Measurements from ENCODE around the gene MRPL27.
A peak's percentile ranks its signal among the peaks of the same experiment; 100 is the strongest.

MRPL27 gene

DNA sequence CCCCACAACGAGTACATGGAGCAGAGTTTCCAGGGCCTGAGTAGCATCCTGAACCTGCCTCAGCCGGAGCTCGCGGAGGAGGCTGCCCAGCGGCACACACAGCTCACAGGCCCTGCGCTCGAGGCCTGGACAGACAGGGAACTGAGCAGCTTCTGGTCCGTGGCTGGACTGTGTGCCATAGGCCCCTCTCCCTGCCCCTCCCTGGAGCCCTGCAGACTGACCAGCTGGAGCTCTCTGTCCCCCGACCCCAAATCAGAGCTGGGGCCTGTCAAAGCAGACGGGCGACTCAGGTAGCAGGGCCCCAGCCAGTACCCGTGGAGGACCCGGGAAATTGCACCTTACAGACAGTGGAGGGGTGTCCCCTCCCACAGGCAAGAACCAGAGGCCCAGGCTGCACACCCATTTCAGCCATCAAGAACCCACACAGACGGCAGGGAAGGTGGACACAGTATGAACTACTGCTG is 13.0 kb downstream of the MRPL27 start:
- no peak for DNase-seq

DNA sequence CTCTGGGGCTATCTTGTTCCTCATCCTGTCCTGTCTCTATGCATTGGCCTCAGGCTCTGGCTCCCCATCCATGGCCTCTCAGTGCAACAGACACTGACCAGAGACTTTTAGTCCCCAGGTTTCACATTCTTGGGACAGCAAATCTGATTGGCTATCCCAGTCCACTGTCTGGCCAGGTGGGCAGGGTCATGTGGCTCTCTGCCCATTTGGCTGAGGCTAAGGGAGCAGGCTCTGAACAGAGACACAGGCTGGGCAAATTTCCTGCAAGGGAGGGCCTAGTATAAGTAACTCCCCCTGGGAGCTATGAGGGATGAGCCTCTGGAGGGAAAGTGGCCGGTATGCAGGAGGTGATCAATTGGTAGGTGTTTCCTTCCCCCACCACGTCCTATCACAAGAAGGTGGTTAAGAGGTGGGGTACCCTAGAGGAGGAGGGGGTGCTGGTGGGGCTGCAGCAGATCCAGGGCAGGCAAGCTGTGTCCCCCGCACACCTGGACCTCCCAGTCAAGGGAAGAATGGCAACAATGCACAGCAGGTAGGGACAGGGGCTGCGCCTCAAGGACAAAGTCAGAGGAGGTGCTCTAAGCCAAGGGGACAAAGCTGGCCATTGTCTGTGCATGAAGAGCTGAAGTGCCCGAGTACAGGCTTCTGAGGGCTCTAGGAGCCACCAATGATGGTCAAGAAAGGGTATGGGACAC is 13.8 kb downstream of the MRPL27 start:
- DNase-seq = no peak

DNA sequence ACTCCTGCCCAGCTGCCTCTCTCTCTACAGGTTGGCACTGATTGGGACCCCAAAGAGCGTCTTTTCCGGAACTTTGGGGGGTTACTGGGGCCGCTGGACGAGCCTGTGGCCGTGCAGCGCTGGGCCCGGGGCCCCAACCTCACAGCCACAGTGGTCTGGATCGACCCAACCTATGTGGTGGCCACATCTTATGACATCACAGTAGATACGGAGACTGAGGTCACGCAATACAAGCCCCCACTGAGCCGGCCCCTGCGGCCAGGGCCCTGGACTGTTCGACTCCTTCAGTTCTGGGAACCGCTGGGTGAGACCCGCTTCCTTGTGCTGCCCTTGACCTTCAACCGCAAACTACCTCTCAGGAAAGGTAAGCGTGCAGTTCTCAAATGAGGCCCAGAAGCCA is 14.8 kb downstream of the MRPL27 start:
- no peak for DNase-seq

DNA sequence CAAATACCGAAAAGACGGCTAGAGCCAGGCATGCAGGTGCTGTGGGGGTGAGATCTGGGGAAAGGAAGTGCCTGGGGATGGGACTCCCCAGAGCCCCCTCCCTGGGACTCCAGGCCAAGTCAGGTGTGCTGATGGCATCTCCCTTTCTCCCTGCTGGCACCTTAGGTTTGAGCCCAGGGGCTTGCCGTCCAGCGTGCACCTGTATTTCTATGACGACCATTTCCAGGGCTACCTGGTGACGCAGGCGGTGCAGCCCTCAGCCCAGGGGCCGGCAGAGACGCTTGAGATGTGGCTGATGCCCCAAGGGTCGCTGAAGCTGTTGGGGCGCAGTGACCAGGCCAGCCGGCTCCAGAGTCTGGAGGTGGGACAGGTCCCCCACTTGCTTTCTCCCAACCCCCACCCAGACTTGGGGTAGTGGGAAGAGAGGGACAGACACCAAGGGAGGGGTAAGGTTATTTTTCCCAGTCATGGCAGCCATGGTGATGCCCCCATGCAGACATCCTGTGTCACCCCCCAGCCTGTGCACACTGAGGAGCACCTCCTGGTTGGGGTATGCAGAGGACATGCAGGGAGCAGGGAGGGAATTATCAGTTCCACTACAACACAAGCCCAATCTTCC is 16.0 kb downstream of the MRPL27 start:
- no peak for DNase-seq

DNA sequence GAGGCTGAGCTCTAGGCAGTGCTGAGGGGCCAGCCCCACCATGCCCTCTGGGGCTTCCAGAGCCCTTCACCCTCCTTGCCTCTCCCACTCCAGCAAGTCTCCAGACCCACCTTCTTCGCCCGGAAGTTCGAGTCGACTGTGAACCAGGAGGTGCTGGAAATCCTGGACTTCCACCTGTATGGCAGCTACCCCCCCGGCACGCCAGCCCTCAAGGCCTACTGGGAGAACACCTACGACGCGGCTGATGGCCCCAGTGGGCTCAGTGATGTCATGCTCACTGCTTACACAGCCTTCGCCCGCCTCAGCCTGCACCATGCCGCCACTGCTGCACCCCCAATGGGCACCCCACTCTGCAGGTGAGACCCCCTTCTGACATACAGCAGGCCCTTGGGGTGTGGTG is 16.6 kb downstream of the MRPL27 start:
- DNase-seq = no peak

DNA sequence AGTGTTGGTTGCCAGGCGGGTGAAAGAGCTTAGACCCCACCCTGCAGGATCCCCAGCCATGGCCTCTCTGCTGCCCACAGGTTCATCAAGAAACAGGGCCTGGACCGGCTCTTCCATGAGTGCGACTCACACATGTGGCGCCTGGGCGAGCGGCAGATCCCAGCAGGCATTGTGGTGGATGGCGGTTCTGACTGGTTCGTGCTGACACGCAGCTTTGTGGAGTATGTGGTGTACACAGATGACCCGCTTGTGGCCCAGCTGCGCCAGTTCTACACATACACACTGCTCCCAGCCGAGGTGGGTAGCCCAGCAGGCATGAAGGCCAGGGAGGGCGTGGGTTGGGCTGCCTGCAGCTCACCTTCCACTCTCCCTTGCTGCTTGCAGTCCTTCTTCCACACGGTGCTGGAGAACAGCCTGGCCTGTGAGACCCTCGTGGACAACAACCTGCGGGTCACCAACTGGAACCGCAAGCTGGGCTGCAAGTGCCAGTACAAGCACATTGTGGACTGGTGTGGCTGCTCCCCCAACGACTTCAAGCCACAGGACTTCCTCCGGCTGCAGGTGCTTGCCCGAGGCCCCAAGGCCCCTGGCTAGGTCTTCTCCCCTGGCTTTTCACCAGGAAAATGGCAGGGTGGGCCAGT is 17.2 kb downstream of the MRPL27 start:
- DNase-seq = no peak

DNA sequence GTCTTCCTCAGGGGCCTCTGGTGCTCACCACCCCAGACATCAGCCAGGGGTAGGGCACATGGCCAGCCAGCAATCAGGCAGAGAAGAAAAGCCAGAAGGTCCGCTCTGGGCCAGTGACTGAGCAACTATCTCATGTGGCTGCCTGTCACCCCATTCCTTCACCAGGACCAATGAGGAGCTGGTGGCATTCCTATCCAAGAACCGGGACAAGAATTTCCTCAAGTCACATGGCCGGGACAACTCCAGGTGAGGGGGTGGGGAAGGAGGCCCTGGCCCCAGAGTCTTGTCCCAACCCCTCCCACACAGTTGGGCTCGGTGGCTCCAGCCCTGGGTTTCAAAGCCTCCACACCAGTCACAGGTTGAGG is 17.7 kb downstream of the MRPL27 start:
- no peak for DNase-seq

DNA sequence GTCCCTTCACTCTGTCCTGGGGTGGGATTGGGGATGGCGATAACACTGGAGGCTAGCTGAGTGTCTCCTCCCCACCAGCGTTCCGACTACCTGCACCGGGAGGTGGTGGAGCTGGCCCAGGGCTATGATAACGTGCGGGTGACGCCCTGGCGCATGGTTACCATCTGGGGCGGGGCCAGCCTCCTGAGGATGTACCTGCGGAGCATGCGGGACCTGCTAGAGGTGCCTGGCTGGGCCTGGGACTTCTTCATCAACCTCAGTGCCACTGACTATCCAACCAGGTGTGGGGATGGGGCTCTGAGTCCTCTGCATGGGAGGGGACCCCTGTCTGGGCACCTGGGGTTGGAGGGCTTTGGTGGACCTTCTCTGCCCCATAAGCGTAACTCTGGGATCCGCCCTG is 18.2 kb downstream of the MRPL27 start:
- DNase-seq = no peak

DNA sequence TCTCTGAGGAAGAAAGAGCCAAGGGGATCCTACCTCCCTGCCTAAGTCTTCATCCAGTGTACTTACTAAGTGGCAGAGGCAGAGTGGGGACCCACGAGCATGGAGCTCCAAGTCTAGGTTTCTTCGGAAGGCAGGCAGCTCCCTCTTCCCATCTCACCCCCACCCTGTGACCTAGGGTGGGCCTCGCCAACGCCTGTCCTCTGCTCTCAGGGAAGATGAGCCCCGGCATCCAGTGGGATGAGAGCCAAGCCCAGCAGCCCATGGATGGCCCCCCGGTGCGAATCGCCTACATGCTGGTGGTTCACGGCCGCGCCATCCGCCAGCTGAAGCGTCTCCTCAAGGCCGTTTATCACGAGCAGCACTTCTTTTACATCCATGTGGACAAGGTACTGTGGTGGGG is 18.8 kb downstream of the MRPL27 start:
- no peak for DNase-seq

DNA sequence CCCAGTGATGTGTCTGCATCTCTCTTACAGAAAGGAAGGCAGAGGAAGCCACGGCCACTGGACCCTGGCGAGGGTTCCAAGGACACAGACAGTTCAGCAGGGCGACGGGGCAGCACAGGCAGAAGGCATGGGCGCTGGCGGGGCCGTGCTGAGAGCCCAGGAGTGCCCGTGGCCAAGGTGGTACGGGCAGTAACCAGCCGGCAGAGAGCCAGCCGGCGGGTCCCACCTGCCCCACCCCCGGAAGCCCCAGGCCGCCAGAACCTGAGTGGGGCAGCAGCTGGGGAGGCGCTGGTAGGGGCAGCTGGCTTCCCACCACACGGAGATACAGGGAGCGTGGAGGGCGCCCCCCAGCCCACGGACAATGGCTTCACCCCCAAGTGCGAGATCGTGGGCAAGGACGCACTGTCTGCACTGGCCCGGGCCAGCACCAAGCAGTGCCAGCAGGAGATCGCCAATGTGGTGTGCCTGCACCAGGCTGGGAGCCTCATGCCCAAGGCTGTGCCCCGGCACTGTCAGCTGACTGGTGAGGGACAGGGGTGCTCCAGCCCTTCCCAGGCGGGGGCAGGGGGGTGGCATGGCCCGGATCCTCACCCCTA is 19.3 kb downstream of the MRPL27 start:
- no peak for DNase-seq

DNA sequence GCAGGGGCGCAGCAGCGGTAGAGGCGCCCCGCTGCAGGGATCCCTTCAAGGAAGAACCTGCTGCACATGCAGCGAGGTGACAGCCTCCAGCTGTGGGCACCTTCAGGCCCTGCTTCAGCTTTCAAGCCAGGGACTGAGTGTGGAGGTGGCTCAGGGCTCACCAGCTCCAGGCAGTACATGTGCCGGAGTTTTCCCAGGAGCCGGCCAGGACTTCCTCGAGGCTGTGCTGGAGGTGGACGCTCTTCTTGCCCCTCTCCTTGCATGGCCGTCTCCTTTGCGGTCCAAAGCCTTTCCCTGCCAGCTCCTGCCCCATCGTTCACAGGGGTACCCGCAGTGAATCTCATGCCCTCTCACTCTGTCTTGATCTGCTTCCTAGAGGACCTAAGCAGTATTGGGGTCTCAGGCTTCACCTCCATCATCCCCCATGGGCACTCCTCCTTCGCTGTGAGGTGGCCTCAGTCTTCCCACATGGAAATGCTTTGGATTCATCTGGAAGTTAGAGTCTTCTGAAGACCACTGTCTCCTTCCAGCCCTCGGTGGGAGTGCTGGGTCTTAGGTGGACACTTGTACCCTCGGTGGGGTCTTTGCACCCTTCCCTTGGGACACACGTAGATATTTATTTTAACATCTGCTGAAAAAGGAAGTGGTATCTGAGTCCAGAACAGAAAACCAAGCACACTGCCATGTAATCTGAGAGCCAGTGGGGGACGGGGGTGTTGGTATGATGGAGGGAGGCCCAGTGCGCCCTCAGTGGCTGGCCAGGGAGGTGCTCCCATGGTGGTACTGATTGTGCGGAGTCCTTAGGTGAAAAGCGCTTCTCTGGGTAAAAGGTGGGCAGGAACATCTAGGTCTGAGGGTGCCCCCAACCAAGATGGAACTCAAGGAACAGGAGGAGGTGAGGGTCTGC is 20.0 kb downstream of the MRPL27 start:
- no peak for DNase-seq

DNA sequence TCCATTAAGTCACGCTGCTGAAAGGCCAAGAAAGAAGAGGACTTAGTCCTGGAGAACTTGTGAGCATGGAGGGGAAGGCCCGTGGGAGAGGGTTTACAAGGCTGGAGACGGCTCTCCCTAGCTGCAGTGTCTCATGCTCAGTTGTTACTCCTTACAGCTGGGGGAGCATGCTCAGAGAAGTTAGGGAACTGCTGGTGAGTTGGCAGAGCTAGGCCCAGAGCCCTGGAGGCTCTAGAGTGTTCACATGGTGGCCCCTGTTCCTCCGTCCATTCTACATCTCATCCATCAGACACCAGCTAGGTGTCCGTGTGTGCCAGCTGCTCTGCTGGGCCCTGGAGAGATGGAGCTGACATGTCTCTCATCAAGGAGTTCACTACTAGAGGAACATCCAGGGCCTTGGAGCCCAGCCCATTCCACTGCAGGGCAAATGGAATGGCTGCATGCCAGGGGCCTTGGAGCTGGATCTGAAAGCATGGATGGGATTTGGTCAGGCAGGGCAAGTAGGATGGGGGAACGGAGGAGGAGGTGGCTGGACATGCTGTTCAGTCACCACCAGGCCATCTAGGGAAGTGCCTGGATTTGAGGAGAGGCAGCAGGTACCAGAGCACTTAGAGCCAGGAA is 20.8 kb downstream of the MRPL27 start:
- DNase-seq = no peak

DNA sequence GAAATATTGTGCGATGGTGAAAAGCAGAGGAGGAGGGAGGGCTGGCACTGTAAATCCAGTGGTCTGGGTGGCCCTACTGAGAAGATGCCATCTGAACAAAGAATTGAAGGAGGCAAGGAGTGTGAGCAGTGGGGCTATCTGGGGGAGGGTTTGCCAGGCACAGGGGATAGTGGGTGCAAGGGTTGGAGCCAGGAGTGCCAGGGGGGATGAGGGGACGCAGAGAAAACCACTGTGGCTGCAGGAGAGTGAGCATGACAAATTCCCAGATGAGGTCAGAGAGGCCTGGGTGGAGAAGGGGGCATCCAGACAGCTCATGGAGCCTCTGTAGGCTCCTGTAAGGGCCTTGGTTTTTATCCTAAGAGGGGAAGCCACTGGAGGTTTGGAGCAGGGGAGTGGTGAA is 22.3 kb downstream of the MRPL27 start:
- no peak for DNase-seq

DNA sequence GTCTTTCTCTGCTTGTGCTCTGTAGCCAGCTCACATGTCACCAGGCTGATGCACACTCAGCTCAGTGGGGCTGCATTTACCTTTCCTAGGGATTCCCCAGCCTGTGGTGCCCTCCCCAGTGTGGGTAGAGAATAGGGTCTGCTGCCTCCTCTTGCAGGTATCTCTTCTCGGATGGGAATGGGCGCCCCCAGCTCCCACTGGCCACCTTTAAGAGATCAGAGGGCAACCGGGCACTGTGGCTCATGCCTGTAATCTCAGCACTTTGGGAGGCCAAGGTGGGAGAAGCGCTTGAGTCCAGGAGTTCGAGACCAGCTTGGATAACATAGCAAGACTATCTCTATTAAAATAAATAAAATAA is 23.8 kb downstream of the MRPL27 start:
- DNase-seq = no peak

DNA sequence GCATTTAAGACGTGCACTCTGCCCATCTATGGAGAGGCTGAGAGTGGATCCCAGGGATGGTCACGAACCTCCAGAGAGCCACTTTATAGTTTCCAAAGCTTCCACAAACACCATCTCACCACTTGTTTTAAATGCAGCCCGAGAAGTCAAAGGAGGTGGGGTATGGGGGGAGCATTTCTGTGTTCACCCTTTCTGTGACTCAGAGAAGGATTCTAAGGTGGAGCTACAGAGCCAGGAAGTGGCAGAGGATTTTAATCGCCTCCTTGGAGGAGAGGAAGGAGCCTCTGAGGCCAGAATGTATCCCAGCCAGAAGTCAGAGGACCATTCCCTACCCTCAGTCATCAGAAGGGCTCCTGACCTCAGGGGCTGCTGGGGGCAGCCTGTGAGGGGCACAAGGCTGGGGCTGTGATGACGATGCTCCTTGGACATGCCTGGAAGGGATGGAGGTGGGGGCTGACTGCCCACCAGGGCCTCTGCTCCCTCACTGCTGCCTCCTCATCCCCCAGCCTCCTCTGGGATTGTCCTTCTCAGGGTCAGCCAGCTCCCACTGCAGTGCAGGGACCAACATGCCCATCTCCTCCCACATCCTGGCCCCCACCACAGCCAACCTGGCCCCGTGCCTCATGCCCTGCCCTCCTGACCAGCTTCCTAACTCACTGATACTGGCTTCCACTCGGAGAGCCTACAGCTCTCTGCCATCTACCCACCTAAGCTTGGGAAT is 24.3 kb downstream of the MRPL27 start:
- no peak for DNase-seq

DNA sequence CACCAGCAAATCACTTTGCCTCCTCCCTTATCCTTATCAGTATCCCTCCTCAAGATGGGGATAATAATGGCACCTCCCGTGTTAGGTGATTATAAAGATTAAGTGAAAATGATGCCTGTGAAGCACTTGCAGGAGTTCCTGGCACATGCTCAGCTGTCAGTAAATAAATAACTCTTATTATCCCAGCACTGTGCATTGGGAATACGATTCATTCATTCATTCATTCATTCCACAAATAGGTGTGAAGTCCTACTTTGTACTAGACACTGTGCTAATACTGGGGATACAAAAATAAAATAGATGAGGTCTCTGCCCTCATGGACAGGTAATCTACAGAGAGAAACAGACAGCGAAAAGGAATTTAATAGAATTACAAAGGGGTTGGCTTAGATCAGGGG is 25.1 kb downstream of the MRPL27 start:
- DNase-seq = no peak

DNA sequence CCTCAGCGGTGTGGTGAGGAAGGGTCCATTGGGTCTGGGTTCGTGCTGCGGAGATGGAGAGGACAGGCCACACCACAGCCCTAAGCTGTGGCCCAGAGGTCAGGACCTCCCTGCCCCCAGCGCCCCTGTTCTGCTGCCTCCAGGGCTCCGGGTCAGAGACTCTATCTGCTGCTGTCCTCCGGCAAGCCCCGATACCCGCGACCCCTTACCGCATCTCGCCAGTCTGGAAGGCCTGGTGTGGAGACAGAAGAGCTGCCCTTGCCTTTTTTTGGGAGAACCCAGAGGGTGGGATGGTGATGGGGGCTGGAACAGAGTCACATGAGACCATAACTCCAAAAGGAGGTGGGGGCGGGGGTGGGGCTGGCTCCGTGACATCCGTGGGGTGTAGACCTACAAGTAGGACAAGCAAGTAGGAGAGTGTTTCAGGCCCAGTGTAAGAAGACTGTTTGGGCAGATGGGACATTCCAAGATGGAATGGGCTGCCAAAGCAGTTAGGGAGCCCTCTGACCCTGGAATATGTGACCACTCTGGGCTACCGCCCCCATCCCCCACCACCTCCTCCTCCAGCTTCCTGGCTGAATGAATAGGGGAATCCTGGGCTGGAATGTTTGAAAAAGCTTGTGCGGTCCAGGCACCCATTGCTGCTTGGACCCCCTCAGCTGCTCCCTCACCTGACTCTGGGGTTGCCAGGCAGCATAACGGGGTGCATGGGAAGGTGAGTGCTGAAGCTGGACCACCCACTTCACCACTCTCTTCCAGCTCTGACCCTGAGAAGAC is 25.7 kb downstream of the MRPL27 start:
- no peak for DNase-seq

DNA sequence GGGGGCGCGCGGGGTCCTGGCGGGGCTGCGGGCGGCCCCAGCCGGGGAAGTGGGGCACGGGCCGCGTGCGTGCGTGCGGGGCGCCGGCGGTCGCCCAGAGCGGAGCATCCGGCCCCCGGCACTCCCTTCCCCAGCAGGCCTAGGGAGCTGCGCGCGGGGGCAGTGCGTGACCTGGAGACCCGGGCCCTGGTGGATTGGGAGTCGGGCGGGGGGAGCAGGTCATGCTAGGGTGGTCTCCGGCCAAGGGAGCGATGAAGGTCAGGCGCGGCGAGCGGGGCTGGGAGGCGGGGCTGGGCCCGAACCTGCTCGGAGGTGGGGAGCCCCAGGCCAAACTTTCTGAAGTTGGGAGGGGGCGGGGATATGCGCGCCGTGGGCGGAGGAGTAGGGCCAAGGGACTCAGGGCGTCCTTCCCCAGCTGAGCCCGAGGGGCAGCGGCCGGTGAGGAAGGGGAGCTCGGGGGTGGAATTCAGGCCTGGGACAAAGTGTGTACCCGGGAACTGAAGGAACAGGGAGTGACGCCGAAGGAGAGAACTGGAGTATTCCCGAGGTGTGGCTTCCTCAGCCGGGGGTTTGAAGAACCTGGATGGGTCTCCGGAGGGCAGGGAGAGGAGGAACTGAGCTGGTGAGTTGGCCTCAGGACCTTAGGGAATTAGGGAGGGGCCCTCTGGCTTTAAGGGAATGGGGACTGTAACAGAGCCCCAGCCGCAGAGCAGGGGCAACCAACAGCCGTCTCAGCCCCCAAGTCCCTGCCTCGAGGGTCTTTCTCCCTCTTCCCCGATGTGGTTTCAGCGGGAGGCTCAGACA is 26.5 kb downstream of the MRPL27 start:
- peak in 1 of 2 donors; percentile 27 for DNase-seq

DNA sequence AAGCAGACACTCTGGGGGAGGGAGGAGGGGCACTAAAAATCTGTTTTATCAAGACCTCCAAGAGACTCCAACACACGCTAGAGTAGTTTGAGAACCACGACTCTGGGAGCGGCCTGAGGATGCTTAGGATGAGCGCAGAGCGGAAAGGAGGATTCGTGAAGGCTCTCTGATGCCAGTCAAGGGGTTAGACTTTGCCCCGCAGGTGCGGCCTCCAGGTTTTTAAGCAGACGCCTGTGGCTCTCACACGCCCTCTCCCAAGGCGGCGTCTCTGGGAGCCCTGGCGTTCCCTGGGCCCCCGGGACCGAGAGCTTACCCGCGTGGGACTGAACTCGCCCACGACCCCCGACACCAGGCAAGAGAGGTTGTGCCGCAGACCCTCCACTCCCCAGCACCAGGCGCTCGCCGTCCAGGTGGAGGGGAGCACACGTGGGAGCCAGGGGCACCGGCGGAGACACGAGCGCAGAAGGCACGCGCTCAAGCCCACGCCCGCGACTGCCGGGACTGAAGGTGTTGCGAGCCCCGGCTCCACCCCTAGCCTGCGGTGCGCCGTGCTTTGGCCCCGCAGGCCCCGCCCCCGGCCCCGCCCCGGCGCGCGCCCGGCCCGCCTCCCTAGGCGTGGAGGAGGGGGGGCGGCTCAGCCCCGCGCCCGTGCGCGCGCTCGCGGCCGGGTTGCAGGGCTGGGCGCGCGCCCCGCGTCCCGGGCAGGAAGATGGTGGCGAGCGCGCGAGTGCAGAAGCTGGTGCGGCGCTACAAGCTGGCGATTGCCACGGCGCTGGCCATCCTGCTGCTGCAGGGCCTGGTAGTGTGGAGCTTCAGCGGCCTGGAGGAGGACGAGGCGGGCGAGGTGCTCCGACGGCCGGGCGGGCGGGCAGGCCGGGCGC is 27.3 kb downstream of the MRPL27 start, which contains the start of gene XYLT2:
TSS of gene XYLT2 (plus strand) at position 695 of the 881 bp plus-strand sequence. CDS start at position 710, 15 bp downstream.
- peak; percentile 92 to 93 for DNase-seq

Data from CD4-positive, alpha-beta T cell treated with Interleukin-1 beta for 1 hour (primary cell).